ENCODE measurements around the gene NUP35.

- TF ChIP-seq CTCF (IDR thresholded peaks at IDR 0.05) (no peak), POLR2A (IDR thresholded peaks at IDR 0.05) (no peak)
Measured at GRCh38 chr2:183126635-183127034, 2.4 kb downstream of the NUP35 start.

Data from lower leg skin (tissue), 3 donors.